Measurements from ENCODE around the gene PAPOLB.

Gene PAPOLB

DNA sequence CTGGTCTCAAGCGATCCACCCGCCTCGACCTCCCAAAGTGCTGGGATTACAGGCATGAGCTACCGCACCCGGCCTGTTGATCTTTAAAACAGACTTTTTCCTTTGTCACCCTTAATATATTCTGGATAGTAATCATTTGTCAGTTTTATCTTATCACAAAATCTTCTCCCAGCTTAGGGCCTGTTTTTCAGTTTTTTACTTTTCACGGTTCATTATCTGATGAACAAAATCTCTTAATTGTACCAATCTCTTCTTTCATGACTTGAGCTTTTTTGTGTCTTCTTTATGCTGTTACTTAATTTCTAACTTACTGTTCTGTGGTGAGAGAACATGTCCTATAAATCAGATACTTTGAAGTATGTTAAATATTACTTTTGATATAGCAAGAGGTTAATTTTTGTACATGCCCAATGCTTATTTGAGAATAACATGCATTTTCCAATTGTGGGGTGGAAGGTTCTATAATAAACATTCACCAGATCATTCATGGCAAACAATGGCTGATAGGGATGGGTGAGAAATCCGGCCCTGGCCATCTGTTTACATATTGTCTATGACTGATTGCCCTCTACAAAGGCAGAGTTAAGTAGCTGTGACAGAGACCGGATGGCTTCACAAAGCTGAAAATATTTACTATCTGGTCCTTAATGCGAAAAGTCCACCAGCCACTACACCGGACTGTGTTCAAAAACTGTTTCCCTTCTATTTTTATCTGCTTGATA is 5.3 kb downstream of the PAPOLB start:
- in situ Hi-C loops (cut with MboI; ENCODE audit: low sequenced_read_pairs, unreplicated experiment), result no loop called here
- DNase-seq (ENCODE audit: low spot score), result no peak
- TF ChIP-seq, protein P1, sequence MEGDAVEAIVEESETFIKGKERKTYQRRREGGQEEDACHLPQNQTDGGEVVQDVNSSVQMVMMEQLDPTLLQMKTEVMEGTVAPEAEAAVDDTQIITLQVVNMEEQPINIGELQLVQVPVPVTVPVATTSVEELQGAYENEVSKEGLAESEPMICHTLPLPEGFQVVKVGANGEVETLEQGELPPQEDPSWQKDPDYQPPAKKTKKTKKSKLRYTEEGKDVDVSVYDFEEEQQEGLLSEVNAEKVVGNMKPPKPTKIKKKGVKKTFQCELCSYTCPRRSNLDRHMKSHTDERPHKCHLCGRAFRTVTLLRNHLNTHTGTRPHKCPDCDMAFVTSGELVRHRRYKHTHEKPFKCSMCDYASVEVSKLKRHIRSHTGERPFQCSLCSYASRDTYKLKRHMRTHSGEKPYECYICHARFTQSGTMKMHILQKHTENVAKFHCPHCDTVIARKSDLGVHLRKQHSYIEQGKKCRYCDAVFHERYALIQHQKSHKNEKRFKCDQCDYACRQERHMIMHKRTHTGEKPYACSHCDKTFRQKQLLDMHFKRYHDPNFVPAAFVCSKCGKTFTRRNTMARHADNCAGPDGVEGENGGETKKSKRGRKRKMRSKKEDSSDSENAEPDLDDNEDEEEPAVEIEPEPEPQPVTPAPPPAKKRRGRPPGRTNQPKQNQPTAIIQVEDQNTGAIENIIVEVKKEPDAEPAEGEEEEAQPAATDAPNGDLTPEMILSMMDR (IDR thresholded peaks at IDR 0.05; ENCODE audit: borderline replicate concordance, control extremely low read depth, extremely low read depth, insufficient read depth, missing control alignments), result no peak

DNA sequence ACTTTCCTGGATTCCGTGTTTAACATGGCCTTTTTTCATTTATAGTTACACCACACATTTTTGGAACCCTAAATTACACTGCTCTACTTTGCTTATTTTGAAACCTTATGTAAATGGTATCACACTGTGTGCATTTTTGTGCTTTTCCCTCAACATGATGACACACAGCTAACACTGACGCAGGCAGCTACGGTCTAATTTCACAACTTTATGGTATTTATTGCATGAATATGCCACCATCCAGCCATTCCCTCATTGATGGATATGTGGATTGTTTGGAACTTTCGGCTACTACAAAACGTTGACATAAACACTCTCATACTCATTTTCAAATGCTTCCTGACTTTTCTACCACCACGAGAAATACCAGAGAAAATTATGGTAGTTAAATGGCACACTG is 6.9 kb downstream of the PAPOLB start:
- in situ Hi-C loops (cut with MboI; ENCODE audit: low sequenced_read_pairs, unreplicated experiment), result no loop called here

DNA sequence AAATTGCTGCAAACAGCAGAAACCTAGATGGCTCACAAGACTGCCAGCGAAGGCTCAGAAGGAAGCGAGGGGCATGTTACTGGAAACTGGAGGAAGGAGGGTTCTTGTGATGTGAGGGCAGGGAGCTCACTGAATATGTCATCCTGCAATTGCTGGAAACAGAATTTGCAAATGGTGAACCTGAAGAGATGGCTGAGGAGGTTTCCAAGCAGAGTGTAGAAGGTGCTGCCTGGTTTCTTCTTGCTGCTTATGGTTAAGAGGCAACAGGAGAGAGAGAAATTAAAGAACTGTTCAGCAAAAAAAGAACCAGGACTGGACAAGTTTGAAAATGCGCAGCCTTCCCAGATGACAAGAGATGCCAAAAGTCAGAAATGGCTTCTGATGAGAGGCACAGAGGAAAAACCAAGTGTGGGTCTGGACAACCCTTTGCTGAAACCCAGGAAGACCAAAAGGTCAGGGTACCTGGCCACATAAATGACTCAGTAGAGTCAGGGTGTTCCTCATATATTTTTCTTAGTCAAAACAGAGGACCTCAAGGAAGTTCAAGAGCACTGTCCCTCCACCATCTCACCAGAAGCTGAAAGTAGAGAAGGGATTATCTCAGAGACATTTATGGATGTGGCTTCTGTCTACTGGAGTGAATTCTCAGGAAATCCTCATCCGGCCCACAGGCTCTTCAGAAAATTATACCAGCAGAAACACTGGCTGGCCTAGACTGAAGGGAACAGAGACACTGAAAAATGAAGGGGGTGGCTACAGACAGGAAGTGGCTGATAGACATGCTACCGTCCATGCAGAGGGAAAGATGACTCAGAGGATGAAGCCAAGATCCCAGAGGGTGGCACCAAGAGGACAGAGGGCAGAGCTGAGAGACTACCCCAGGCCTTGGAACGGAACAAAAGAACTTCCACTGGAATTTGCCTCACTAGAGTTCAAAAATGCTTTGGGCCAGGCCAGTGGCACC is 10.1 kb downstream of the PAPOLB start:
- no peak for DNase-seq (ENCODE audit: low spot score)
- in situ Hi-C loops (cut with MboI; ENCODE audit: low sequenced_read_pairs, unreplicated experiment), result no loop called here
- TF ChIP-seq, protein P1 (IDR thresholded peaks at IDR 0.05; ENCODE audit: borderline replicate concordance, control extremely low read depth, extremely low read depth, insufficient read depth, missing control alignments), result no peak

More for the DNA sequence above, 6.9 kb downstream of the PAPOLB start:
- TF ChIP-seq, protein P1 (IDR thresholded peaks at IDR 0.05; ENCODE audit: borderline replicate concordance, control extremely low read depth, extremely low read depth, insufficient read depth, missing control alignments), result no peak
- DNase-seq (ENCODE audit: low spot score), result no peak

DNA sequence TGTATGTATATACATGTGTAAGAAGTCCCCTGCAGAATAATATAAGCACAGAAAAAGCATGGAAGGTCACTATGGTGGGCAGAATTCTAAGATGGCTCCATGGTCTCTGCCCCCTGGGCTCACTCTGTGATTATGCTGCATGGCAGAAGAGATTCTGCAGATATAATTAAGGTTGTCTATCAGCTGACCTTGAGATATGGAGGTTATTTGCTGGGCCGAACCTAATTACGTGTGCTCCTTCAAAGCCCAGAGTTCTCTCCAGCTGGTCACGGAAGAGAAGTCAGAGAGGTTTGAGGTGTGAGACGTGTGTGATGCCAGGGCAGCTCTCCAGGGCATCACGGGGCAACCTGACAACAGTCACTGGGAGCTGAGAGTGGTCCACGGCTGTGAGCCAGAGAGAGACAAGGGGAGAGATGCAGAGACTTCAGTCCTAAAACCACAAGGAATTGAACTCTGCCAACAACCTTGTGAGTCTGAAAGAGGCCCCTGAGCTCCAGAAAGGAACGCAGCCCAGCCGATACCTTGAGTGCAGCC is 11.5 kb downstream of the PAPOLB start:
- TF ChIP-seq, protein P1 (IDR thresholded peaks at IDR 0.05; ENCODE audit: borderline replicate concordance, control extremely low read depth, extremely low read depth, insufficient read depth, missing control alignments), result no peak
- in situ Hi-C loops (cut with MboI; ENCODE audit: low sequenced_read_pairs, unreplicated experiment), result no loop called here
- DNase-seq (ENCODE audit: low spot score), result no peak

DNA sequence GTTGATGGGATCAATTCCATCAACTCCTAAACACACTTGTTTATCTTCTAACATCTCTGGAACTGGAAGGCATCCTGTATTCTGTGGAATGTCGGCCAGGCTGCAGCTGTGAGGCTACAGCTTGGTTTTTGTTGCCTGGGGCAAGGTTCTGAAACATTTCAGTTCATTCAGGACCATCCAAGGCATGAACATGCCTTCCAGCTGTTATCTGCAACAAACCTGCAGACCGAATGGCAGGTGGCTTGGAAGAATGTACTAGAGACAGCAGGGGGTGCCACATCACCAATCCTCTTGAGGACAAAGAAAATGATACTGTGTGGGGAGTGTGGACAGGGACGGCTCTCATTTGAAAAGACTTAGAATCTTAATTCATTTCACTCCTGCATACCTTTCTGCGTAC is 12.4 kb downstream of the PAPOLB start:
- peak; percentile 57 for DNase-seq (ENCODE audit: low spot score)
- in situ Hi-C loops (cut with MboI; ENCODE audit: low sequenced_read_pairs, unreplicated experiment), result no loop called here
- TF ChIP-seq, protein P1 (IDR thresholded peaks at IDR 0.05; ENCODE audit: borderline replicate concordance, control extremely low read depth, extremely low read depth, insufficient read depth, missing control alignments), result peak; percentile 17

DNA sequence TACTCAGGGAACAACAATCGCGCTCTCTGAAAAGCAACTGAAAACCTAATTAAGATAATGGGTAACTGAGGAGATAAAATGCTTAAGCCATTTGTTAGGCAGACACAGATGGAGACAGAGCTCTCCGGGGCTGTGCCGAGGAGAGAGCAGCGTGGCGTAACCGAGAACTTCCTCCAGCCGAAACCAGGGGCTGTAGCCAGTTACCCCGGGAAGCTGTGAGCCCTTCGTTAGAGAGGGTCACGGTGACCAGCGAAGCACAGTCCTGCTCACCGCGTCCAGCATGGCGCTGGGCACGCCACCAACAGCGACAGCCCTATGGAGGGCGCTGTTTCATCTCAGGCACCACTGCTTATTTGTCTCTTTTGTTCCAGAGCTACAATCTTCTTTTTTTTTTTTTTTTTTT is 16.1 kb downstream of the PAPOLB start:
- in situ Hi-C loops (cut with MboI; ENCODE audit: low sequenced_read_pairs, unreplicated experiment), result no loop called here
- no peak for DNase-seq (ENCODE audit: low spot score)
- TF ChIP-seq, protein P1 (IDR thresholded peaks at IDR 0.05; ENCODE audit: borderline replicate concordance, control extremely low read depth, extremely low read depth, insufficient read depth, missing control alignments), result no peak

Measured in GM13976 (cell line).